ENCODE data around the gene UBXN4. TPM values are rescaled to one million over a fixed set of nuclear protein-coding genes. Genes with fewer than 3 reads are reported as not detected.

The UBXN4 gene
- total RNA-seq, 1 experiment from 2014 or later, result 69.7 TPM

- BruUV-seq (replicated peaks), result no TSS peak
- Histone ChIP-seq H3K9me3 (ENCODE audit: control insufficient read depth in 1 of 2, insufficient read depth in 1 of 2, low read depth in 1 of 2, low read length in 2 of 2) (no peaks in the 10 kb centered on the region), H3K4me2 (ENCODE audit: low read length) (no peak overlapping the region), H3K79me2 (ENCODE audit: insufficient read depth, low read length) (peaks cover 64% of the 10 kb centered on the region), H3K36me3 (ENCODE audit: control insufficient read depth in 1 of 2, insufficient read depth in 2 of 2, low read length in 2 of 2) (peaks cover 12 to 18% of the 10 kb centered on the region in 2 experiments), H4K20me1 (ENCODE audit: insufficient read depth) (no peaks in the 10 kb centered on the region), H3K9me2 (ENCODE audit: insufficient read depth) (no peaks in the 10 kb centered on the region), H3K4me1 (ENCODE audit: control insufficient read depth in 1 of 2, insufficient read depth in 2 of 2, low read length in 2 of 2) (peaks cover 6 to 18% of the 10 kb centered on the region in 2 experiments; a peak in 3 of 4 replicates), H3K9ac (ENCODE audit: low read length) (no peak overlapping the region), H3K27me3 (ENCODE audit: insufficient read depth, low read length) (no peaks in the 10 kb centered on the region), H3K4me3 (replicated peaks in 1 of 2; ENCODE audit: low read depth in 1 of 2, low read length in 2 of 2) (no peak overlapping the region), H2AFZ (ENCODE audit: low read depth, low read length, poor library complexity, severe bottlenecking) (no peak overlapping the region), H3K27ac (ENCODE audit: low read depth, low read length) (no peak overlapping the region)
- ChIA-PET CTCF (interaction anchor here (0.8 kb wide), 1 partner anchor 53 kb away, joined by 3 read pairs; no protein-coding TSS in a partner anchor), POLR2A (interaction anchor here (0.7 kb wide), 1 partner anchor 703 kb away, joined by 4 read pairs; no protein-coding TSS in a partner anchor), RAD21 (ENCODE audit: low non-redundant PET in 1 of 2, low total read pairs in 2 of 2, uncharacterized antibody in 2 of 2, unreplicated experiment in 2 of 2) (no interaction called here)
- no peak for DNase-seq (ENCODE audit: low read depth, low spot score)
- ATAC-seq, result no peak
- intact Hi-C loops (cut with micrococcal nuclease), result no loop called here
- TF ChIP-seq ZBTB33 (IDR thresholded peaks at IDR 0.05; ENCODE audit: extremely low read depth, insufficient replicate concordance, low read length) (no peak), SIN3A (IDR thresholded peaks at IDR 0.05; ENCODE audit: low read depth) (no peak), TCF7L2 (IDR thresholded peaks at IDR 0.05; ENCODE audit: borderline replicate concordance, extremely low read depth, insufficient read depth, insufficient read length) (no peak), POLR2AphosphoS5 (IDR thresholded peaks at IDR 0.05; ENCODE audit: low read depth, low read length) (no peak), REST (IDR thresholded peaks at IDR 0.05; ENCODE audit: low read depth) (no peak), CEBPB (IDR thresholded peaks at IDR 0.05; ENCODE audit: low read depth) (no peak), MAX (IDR thresholded peaks at IDR 0.05) (no peak), JUND (IDR thresholded peaks at IDR 0.05) (no peak), CBX3 (IDR thresholded peaks at IDR 0.05; ENCODE audit: low read depth) (no peak), FOSL1 (IDR thresholded peaks at IDR 0.05; ENCODE audit: low read depth) (no peak), ELF1 (IDR thresholded peaks at IDR 0.05; ENCODE audit: borderline replicate concordance, low read depth) (no peak), RAD21 (IDR thresholded peaks at IDR 0.05; ENCODE audit: low read depth) (no peak), ZNF274 (IDR thresholded peaks at IDR 0.05; ENCODE audit: low read depth, low read length) (no peak), ATF3 (IDR thresholded peaks at IDR 0.05) (no peak), ZFX (IDR thresholded peaks at IDR 0.05) (no peak), SP1 (IDR thresholded peaks at IDR 0.05; ENCODE audit: low read depth) (no peak), SRF (IDR thresholded peaks at IDR 0.05; ENCODE audit: low read depth) (no peak), EZH2phosphoT487 (IDR thresholded peaks at IDR 0.05; ENCODE audit: borderline replicate concordance) (no peak)
Measured at GRCh38 chr2:135745545-135745944, 3.9 kb downstream of the UBXN4 start.
